Skeletal muscle tissue (tissue), 4 donors: ENCODE data around the gene TRIM58. TPM values are rescaled to one million over a fixed set of nuclear protein-coding genes. Genes with fewer than 3 reads are reported as not detected.

Experiments used
- H3K27ac ChIP-seq: one replicate; pipeline ENCODE4 v1.7.0; 2013; ENCODE audit warnings: mild to moderate bottlenecking, low read depth, low read length, inconsistent platforms
- H3K27me3 ChIP-seq, 3 donors: one replicate each; pipeline ENCODE4 v1.7.0; 2013; ENCODE audit warnings: low read length in 3 of 3; ENCODE audit not compliant: control insufficient read depth in 3 of 3, insufficient read depth in 3 of 3
- H3K36me3 ChIP-seq, 3 donors: one replicate each; pipeline ENCODE4 v1.7.0; 2013; ENCODE audit warnings: low read length in 3 of 3; ENCODE audit not compliant: control insufficient read depth in 3 of 3, insufficient read depth in 3 of 3
- H3K4me1 ChIP-seq, 3 donors: one replicate each; pipeline ENCODE4 v1.7.0; 2013; ENCODE audit warnings: low read length in 3 of 3, mild to moderate bottlenecking in 3 of 3; ENCODE audit not compliant: control insufficient read depth in 3 of 3, insufficient read depth in 3 of 3
- H3K4me3 ChIP-seq, 3 donors: one replicate each; pipeline ENCODE4 v1.7.0; 2013; ENCODE audit warnings: low read length in 3 of 3
- H3K9ac ChIP-seq, 3 donors: one replicate each; pipeline ENCODE4 v1.7.0; 2013; ENCODE audit warnings: low read length in 3 of 3, mild to moderate bottlenecking in 3 of 3, moderate library complexity in 2 of 3, low read depth in 1 of 3
- H3K9me3 ChIP-seq, 3 donors: one replicate each; pipeline ENCODE4 v1.7.0; 2013; ENCODE audit warnings: low read length in 3 of 3; ENCODE audit not compliant: control insufficient read depth in 3 of 3
- total RNA-seq: library from RNA; depleted of rRNA; stranded (reverse); fragments of >200 nt; gene quantifications from one replicate; pipeline ENCODE4 v1.2.3, GENCODE V29; 2014
- donor health status: Osteomylitis.

TRIM58 gene
- total RNA-seq, 1 donor from 2014 or later, result 5.2 TPM

GRCh38 chr1:247914941-247915662, 58.1 kb downstream of the TRIM58 start:
- H3K4me3 ChIP-seq, result no peak overlapping the region
- H3K9ac ChIP-seq, result no peak overlapping the region
- H3K4me1 ChIP-seq, result no peaks in the 10 kb centered on the region
- H3K27me3 ChIP-seq, result no peaks in the 10 kb centered on the region
- no peaks in the 10 kb centered on the region for H3K36me3 ChIP-seq
- H3K9me3 ChIP-seq, result no peaks in the 10 kb centered on the region
- no peak overlapping the region for H3K27ac ChIP-seq

- Histone ChIP-seq H3K36me3 (no peaks in the 10 kb centered on the region), H3K4me1 (no peaks in the 10 kb centered on the region), H3K27me3 (no peaks in the 10 kb centered on the region), H3K9me3 (no peaks in the 10 kb centered on the region), H3K27ac (no peak within 1 kb of the TSS), H3K9ac (no peak within 1 kb of the TSS), H3K4me3 (no peak within 1 kb of the TSS)
Observed at GRCh38 chr1:247919952-247920351, 63.0 kb downstream of the TRIM58 start, which contains the start of gene OR2T8. TSS of gene OR2T8 (plus strand) at chr1:247920252. CDS start at chr1:247921018, 766 bp downstream.

DNA sequence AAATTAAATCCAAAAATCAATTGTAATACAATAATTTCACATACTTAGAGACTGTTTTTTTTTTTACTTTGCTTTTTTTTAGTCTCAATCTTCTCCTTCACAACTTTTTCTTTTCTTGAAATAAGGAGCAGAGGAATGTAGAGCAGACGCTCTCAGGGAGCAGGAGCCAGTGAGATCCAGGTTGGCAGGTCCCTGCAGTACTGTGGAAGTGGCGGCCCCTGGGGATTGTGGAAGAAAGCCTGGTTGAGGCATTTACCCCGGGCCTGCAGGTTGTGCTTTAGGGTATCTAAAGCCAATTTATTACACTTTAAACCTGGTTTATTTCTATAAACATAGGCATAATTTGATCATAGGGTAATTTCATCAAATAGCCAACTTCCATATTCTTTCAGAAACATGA, 67.0 kb downstream of the TRIM58 start:
- Histone ChIP-seq H3K9me3 (no peaks in the 10 kb centered on the region), H3K9ac (no peak overlapping the region), H3K36me3 (no peaks in the 10 kb centered on the region), H3K27me3 (no peaks in the 10 kb centered on the region), H3K4me3 (no peak overlapping the region), H3K27ac (no peak overlapping the region), H3K4me1 (no peaks in the 10 kb centered on the region)

- Histone ChIP-seq H3K9me3 (no peaks in the 10 kb centered on the region), H3K27ac (no peak within 1 kb of the TSS), H3K27me3 (no peaks in the 10 kb centered on the region), H3K36me3 (no peaks in the 10 kb centered on the region), H3K9ac (no peak within 1 kb of the TSS), H3K4me3 (no peak within 1 kb of the TSS), H3K4me1 (no peaks in the 10 kb centered on the region)
Observed at GRCh38 chr1:247924868-247925267, 67.9 kb downstream of the TRIM58 start, which contains the start of gene OR2AJ1. TSS of gene OR2AJ1 (plus strand) at chr1:247924889. CDS start at chr1:247933769, 8,880 bp downstream.

Other genes with a start within 250 kb of the TRIM58 start
- gene OR13G1, start 177.4 kb upstream of the TRIM58 start, total RNA-seq, result not detected
- not detected for gene OR6F1, start 140.5 kb upstream of the TRIM58 start, total RNA-seq
- 0.52 TPM for gene OR14K1, start 118.6 kb upstream of the TRIM58 start, total RNA-seq
- not detected for gene OR14A2, start 109.0 kb upstream of the TRIM58 start, total RNA-seq
- gene OR1C1, start 96.6 kb upstream of the TRIM58 start, total RNA-seq, result not detected
- not detected for gene OR14A16, start 33.1 kb upstream of the TRIM58 start, total RNA-seq
- not detected for gene OR11L1, start 15.3 kb upstream of the TRIM58 start, total RNA-seq
- 2.1 TPM for gene OR2W3, start 38.4 kb downstream of the TRIM58 start, total RNA-seq
- gene OR2T8, start 63.1 kb downstream of the TRIM58 start, total RNA-seq, result not detected
- gene OR2AJ1, start 67.7 kb downstream of the TRIM58 start, total RNA-seq, result not detected
- not detected for gene OR2L8, start 91.7 kb downstream of the TRIM58 start, total RNA-seq
- gene OR2AK2, start 108.0 kb downstream of the TRIM58 start, total RNA-seq, result not detected
- gene OR2L5, start 156.5 kb downstream of the TRIM58 start, total RNA-seq, result not detected
- not detected for gene OR2L2, start 172.9 kb downstream of the TRIM58 start, total RNA-seq
- not detected for gene OR2L3, start 189.6 kb downstream of the TRIM58 start, total RNA-seq
- gene OR2L13, start 238.0 kb downstream of the TRIM58 start, total RNA-seq, result not detected